Esophagus squamous epithelium (tissue), 4 donors: ENCODE measurements around the gene C1QTNF1.

Source experiments
- POLR2A ChIP-seq, 4 donors: fragments of 450-650 bp; IDR thresholded peaks; one replicate each; pipeline ENCODE4 v1.6.1; 2017; ENCODE audit warnings: antibody characterized with exemption in 4 of 4, mild to moderate bottlenecking in 4 of 4, moderate library complexity in 3 of 4
- TF ChIP-seq, protein P1 (sequence below), 6 experiments: fragments of 450-650 bp in 4 of 6; fragments of 200-600 bp in 2 of 6; sonication (generic) in 2 of 6; IDR thresholded peaks; one replicate each; pipeline ENCODE4 v1.5.1; 2016 to 2019; ENCODE audit warnings: antibody characterized with exemption in 6 of 6, mild to moderate bottlenecking in 4 of 6, moderate library complexity in 4 of 6

GRCh38 chr17:78979780-78980623 lies 44.0 kb upstream of the C1QTNF1 start, which contains the start of gene LGALS3BP:
- peak in 2 of 4 donors; percentile 36 to 38 for TF ChIP-seq POLR2A (IDR thresholded peaks at IDR 0.05)
- TF ChIP-seq, protein P1, sequence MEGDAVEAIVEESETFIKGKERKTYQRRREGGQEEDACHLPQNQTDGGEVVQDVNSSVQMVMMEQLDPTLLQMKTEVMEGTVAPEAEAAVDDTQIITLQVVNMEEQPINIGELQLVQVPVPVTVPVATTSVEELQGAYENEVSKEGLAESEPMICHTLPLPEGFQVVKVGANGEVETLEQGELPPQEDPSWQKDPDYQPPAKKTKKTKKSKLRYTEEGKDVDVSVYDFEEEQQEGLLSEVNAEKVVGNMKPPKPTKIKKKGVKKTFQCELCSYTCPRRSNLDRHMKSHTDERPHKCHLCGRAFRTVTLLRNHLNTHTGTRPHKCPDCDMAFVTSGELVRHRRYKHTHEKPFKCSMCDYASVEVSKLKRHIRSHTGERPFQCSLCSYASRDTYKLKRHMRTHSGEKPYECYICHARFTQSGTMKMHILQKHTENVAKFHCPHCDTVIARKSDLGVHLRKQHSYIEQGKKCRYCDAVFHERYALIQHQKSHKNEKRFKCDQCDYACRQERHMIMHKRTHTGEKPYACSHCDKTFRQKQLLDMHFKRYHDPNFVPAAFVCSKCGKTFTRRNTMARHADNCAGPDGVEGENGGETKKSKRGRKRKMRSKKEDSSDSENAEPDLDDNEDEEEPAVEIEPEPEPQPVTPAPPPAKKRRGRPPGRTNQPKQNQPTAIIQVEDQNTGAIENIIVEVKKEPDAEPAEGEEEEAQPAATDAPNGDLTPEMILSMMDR (IDR thresholded peaks at IDR 0.05): no peak
